GM18951 (cell line): ENCODE measurements around the gene SPDYE4.

Source experiments
- POLR2A ChIP-seq: IDR thresholded peaks from 4 replicates; pipeline ENCODE4 v1.6.1; 2011; ENCODE audit warnings: mild to moderate bottlenecking; ENCODE audit not compliant: insufficient read length, insufficient read depth; ENCODE audit errors: extremely low read depth
- in situ Hi-C: fragments of 300-500 bp; cut with MboI; formaldehyde crosslinking; loops from one replicate; pipeline ENCODE4 v1.12.0; 2022; ENCODE audit warnings: low sequenced_read_pairs, mixed read lengths, inconsistent platforms; ENCODE audit not compliant: unreplicated experiment

The SPDYE4 gene

DNA sequence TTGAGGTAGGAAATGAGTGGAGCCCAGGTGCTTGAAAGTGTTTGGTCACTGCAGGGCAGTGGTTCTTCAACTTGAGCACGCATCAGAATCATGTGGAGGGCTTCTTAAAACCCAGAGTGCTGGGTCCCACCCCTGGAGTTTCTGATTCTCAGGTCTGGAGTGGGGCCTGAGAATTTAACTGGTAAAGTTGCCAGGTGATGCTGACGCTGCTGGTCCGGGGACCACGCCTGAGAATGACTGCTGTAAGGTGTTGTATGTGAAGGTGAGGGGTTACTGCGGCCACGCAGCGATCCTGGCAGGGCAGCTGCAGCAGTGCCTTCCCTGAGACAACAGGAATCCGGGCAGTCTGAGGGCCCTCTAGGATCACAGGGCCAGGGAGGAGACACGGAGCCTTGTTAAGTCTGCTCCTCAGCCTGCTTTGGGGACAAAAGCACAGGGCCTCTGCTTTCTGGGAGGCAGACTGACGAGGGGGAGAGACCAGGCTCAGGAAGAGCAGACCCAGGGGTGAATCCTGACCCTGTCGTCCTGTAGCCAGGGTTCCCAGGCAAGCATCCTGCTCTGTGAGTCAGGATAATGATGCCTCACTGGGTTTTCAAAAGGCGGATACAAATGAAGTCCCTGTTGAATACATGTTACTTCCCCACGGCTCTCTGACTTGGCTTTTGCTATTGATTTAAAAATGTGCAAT is 30.0 kb downstream of the SPDYE4 start:
- no peak for TF ChIP-seq POLR2A
- in situ Hi-C loops: no loop called here

DNA sequence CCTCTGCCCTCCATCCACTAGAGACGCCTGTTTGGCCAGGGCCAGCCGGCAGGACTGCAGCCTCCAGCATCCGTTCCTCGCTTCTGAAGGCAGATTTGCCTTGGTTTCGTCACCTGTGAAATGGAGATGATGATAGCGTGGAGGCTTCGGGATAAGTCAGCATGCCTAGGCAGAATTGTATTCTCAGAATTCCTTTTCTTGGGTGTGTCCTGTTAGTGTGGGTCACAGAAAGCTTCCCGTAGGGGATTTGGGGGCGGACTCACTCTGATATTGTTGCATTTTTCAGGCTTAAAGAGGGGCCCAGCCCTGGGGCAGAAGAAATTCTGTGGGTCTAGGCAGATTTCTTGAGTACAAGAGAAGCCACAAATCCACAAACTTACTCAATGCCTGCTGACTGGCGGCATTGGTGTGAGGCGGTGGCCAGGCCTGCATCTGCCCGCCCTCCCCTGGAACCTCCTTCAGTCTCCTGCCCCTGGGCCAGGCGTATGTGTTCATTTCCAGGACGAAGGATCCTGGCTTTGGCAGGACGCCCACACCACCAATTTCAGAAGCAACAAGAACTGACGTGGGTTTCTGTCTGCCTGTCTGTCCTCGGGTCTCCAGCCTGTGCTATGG is 31.3 kb downstream of the SPDYE4 start:
- no peak for TF ChIP-seq POLR2A
- in situ Hi-C loops: no loop called here

DNA sequence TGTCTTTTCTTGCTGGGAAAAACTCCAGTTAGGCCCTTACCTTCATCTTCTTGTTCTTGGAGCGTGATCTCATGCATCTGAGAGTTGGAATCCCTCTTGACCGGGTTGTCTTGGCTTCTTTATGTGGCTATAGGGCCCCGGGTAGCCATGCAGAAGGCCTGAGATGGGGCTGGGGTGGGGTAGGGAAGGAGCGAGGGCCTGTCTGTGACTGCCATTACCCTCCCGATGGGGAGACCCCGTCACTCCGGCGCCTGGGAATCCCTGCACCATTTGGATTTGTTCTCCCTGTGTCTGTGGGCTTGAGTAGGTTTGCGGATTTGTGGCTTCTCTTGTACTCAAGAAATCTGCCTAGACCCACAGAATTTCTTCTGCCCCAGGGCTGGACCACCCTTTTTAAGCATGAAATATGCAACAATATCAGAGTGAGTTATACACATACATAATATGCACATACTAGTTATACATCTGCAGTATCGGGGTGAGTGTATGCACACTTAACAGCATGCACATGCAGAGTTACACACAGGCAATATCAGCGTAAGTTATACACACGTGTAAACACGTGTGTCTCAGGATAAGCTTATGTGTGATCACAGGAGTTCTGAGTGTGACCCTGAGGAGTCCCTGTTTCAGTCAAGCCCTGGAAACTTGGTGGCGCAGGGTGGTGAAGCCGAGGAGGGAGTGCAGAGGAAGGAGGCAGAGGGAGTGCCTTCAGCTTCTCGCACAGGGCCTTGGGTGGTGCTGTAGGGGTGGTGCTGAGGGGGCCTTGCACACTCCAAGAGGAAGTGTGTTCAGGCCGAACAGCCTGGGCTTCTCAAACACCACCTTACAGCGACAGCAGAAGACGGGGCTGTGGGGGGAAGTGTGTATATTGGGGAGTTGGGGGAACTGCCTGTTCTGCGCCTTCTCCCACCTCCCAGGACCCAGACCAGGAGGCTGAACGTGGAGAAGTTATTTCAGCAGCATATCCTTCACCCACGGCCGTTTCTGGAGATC is 32.2 kb downstream of the SPDYE4 start:
- TF ChIP-seq POLR2A: no peak

DNA sequence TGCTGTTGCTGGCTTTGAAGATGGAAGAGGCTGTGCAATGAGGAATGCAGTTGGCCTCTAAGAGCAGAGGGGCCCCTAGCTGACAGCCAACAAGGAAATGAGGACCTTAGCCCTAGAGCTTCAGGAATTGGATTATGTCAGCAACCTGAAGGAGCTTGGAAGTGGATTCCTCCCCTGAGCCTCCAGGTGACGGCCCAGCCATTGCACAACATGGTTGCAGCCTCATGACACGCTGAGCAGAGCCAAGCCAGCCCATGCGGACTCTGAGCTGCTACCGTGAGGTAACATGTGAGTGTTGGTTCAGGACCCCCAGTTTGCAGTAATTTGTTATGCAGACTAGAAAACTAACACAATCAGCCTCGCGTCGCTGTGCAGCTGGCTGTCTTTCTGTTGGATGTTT is 33.9 kb downstream of the SPDYE4 start:
- no peak for TF ChIP-seq POLR2A
- in situ Hi-C loops: no loop called here

More for the DNA sequence above, 32.2 kb downstream of the SPDYE4 start:
- in situ Hi-C loops: no loop called here

DNA sequence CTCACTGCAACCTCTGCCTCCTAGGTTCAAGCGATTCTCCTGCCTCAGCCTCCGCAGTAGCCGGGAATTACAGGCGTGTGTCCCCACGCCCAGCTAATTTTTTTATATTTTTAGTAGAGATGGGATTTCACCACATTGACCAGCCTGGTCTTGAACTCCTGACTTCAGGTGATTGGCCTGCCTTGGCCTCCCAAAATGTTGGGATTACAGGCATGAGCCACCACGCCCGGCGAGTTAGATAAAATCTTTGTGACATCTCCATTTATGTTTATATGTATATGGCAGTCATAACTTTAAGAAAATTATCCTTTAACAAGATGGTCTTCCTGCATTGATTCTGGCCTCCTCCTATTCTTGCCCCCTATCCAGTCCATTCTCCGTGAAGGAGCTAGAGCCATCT is 37.8 kb downstream of the SPDYE4 start:
- TF ChIP-seq POLR2A: no peak
- in situ Hi-C loops: no loop called here

DNA sequence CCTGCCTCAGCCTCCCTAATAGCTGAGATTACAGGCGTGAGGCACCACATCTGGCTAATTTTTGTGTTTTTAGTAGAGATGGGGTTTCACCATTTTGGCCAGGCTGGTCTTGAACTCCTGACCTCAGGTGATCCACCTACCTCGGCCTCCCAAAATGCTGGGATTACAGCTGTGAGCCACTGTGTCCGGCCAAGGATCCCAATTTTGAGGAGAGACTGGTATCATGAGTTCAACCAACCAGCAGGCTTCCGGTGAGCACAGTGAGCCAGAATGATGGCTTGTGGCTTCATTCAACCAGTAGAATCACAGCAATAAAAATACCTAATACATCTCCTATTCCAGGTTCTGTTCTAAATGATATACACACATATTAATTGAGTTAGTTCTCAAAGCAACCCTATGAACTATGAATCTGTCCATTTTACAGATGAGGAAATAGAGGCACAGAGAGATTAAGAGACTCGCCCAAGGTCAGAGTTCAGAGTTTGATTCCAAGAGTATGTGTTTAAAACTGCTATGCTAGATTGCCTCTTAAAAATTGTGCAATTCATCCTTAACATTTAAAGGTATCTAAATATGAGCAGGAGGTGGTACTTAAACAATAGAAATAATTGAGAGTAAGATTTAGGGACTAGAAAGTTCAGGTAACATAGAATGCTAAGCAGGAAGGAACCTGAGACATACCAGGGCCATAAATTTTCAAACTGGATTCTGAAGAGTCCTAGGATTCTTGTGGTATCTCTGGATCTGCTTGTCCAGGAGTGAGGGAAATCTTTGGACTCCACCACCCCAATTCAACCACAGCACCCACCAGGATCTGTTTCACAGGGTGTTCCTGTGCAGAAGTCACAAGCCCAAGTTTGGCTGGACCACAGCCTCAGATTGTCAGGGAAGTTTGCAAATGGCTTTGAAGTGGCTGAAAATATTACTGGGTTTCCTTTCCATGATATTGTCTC is 38.8 kb downstream of the SPDYE4 start:
- in situ Hi-C loops: no loop called here
- TF ChIP-seq POLR2A: no peak

DNA sequence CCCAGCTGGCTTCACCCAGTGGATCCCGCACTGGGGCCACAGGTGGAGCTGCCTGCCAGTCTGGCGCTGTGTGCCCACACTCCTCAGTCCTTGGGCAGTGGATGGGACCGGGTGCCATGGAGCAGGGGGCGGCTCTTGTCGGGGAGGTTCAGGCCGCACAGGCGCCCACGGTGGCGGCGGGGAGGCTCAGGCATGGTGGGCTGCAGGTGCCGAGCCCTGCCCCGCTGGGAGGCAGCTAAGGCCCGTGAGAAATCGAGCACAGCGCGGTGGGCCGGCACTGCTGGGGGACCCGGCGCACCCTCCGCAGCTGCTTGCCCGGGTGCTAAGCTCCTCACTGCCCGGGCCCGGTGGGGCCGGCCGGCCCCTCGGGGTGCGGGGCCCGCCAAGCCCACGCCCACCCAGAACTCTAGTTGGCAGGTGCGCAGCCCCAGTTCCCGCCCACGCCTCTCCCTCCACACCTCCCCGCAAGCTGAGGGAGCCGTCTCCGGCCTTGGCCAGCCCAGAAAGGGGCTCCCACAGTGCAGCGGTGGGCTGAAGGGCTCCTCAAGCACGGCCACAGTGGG is 40.3 kb downstream of the SPDYE4 start:
- no peak for TF ChIP-seq POLR2A
- in situ Hi-C loops: no loop called here

DNA sequence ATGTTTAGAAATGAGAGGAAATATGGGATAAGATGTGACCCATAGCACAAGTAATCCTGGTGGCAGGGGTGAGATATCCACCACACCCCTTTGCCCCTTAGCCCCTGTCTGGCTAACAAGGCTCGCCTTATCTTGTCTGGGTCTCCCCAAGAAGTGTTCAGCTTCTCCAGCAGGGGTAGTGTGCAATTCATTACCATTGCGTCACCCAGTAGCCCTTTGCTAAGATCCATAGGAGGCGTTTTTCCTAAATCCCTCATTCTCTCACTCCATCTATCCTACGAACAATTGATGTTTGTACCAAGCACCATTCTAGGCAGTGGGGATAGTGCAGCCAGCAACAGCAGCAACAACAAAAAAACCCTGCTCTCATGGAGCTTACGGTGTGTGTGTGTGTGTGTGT is 44.5 kb downstream of the SPDYE4 start:
- in situ Hi-C loops: no loop called here
- no peak for TF ChIP-seq POLR2A

DNA sequence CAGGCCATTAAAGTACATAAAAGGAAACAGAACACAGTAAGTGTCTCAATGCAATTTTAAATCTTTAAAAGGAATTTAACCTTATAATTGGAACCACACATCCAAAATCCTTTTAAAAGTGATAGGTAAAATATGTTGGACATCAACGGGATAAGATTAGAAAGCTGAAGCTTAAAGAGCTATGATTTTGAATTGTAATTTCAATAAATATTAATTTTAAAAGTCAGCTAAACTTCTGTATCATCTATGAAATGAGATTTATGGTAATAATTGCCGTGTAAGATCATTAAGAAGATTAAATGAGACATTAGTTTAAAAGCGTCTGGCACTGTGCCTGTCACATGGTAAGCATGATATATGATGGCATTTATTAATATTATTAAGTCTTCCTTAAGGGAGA is 45.0 kb downstream of the SPDYE4 start:
- TF ChIP-seq POLR2A: no peak
- in situ Hi-C loops: no loop called here

DNA sequence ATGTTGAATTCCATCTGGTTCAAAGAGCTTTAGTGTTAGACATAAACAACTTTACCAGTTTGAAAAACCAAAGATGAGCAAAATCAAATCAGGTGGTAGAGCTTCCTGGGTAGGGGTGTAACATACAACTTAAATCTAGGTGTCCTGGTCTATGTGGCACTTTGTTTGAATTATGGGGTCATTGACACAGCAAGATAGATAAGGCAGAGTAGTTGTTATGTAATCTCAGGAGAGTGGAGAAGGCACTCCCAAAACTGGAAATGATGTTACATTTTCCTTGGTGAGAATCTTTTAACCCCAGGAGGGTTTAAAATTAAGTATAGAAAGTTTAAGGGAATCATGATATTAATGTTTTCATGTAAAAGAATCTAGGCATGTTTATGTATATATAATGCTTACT is 45.6 kb downstream of the SPDYE4 start:
- in situ Hi-C loops: no loop called here
- TF ChIP-seq POLR2A: no peak

DNA sequence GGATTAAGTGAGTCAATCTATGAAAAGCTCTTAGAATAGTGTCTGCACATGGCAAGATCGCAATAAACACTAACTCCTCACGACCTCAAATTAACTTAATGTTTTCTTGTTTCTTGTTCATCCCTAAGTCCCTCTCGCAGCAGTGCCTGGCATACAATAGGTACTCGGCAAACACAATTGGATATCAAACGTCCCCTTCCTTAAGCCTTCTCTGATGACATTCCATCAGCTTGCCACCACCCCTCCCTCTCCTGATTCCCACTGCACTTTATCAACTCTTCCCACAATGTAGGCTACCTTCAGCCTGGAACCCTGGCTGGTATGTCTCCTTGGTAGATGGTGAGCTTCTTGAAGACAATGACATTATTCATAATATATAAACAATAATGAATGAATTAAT is 47.1 kb downstream of the SPDYE4 start:
- TF ChIP-seq POLR2A: no peak
- in situ Hi-C loops: no loop called here

DNA sequence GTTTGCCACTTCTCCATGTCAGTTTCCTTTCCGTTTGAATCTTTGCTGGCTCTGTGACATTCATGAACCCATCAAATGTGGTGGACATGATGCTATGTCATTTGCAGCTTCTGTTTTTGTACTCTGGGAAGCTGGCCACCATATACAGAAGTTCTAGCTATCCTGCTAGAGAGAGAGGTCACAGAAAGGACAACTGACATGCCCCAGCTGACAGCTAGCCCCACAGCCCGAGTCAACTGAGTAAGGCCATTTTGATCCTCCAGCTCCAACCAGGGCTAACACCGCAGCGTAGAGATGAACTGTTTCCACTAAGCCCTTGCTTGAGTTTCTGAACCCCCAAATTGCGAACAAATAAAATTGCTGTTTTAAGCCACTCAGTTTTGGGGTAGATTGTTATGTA is 47.5 kb downstream of the SPDYE4 start:
- TF ChIP-seq POLR2A: no peak
- in situ Hi-C loops: no loop called here
